ENCODE results near the gene CCSAP. TPM values are rescaled to one million over a fixed set of nuclear protein-coding genes. Genes with fewer than 3 reads are reported as not detected.

CCSAP gene
- total and polyA plus RNA-seq, 10 of the 15 experiments (the other 5 are each of a cell fraction or from before 2014, with no cell fraction given), result 0.75 to 3.4 (median 2.8) TPM

- Histone ChIP-seq H3K9ac (ENCODE audit: control insufficient read depth, insufficient read depth, low read length) (no peak overlapping the region), H3K4me1 (ENCODE audit: control insufficient read depth, insufficient read depth, low read length) (no peaks in the 10 kb centered on the region), H3K4me3 (no peak overlapping the region), H4K20me1 (ENCODE audit: control insufficient read depth, insufficient read depth) (no peaks in the 10 kb centered on the region), H3K27me3 (replicated peaks in 1 of 2; ENCODE audit: control insufficient read depth in 2 of 2, insufficient read depth in 2 of 2, low read length in 1 of 2) (peaks cover 0 to 5% of the 10 kb centered on the region in 2 experiments; a peak in 2 of 4 replicates), H2AFZ (ENCODE audit: control insufficient read depth, low read depth, low read length) (no peak overlapping the region), H3K9me3 (replicated peaks; ENCODE audit: control insufficient read depth, insufficient read depth, low read length) (peaks cover 4% of the 10 kb centered on the region), H3K79me2 (ENCODE audit: control insufficient read depth, insufficient read depth, low read length) (no peaks in the 10 kb centered on the region), H3K27ac (ENCODE audit: control insufficient read depth, insufficient read depth) (no peak overlapping the region), H3K36me3 (ENCODE audit: control insufficient read depth in 2 of 2, insufficient read depth in 2 of 2, low read length in 1 of 2) (no peaks in the 10 kb centered on the region), H3K4me2 (ENCODE audit: control insufficient read depth, insufficient read depth) (no peak overlapping the region)
- ChIA-PET RAD21 (ENCODE audit: unreplicated experiment) (no interaction called here), CTCF (interaction anchor here (1.7 kb wide), 1 partner anchor 11 kb away, joined by 4 read pairs; no protein-coding TSS in a partner anchor), POLR2A (no interaction called here), SMC1A (ENCODE audit: uncharacterized antibody, unreplicated experiment) (no interaction called here)
- intact Hi-C loops (cut with micrococcal nuclease; ENCODE audit: unreplicated experiment), result no loop called here
- DNase-seq (ENCODE audit: low read depth, low spot score) (no peak), FAIRE-seq (peak; percentile 18), ATAC-seq (no peak)
- BruUV-seq (replicated peaks), result no TSS peak
- in situ Hi-C loops (cut with MboI), result no loop called here
- 43% methylated on average over 8 of the region's 8 CpGs for WGBS (ENCODE audit: insufficient coverage, insufficient replicate concordance, low lambda C conversion rate, missing lambda C conversion rate)
- TF ChIP-seq ZNF592 (IDR thresholded peaks at IDR 0.05) (no peak), PKNOX1 (IDR thresholded peaks at IDR 0.05) (no peak), MEF2B (IDR thresholded peaks at IDR 0.05; ENCODE audit: partially characterized antibody, poor library complexity, severe bottlenecking) (no peak), CTCF (IDR thresholded peaks at IDR 0.05 in 2 of 3, conservative IDR thresholded peaks at IDR 0.05 in 1 of 3; ENCODE audit: control insufficient read depth in 2 of 3, extremely low read depth in 1 of 3, insufficient read depth in 1 of 3, low read depth in 3 of 3, low read length in 3 of 3) (no peak), TCF7 (IDR thresholded peaks at IDR 0.05; ENCODE audit: borderline replicate concordance) (no peak), HDGF (IDR thresholded peaks at IDR 0.05) (no peak), SP1 (IDR thresholded peaks at IDR 0.05; ENCODE audit: low read depth, low read length) (no peak), BHLHE40 (IDR thresholded peaks at IDR 0.05; ENCODE audit: borderline replicate concordance in 1 of 2, low read depth in 2 of 2, low read length in 1 of 2) (no peak), CUX1 (IDR thresholded peaks at IDR 0.05; ENCODE audit: insufficient replicate concordance, low read depth, low read length) (no peak)
These were observed 6.9 kb upstream of the CCSAP start for GRCh38 chr1:229349463-229350385.

Data from GM12878 (cell line).